Dermis blood vessel endothelial cell (primary cell): ENCODE measurements around the gene CD2AP. TPM values are rescaled to one million over a fixed set of nuclear protein-coding genes. Genes with fewer than 3 reads are reported as not detected.
"Not testable (repeated sequence)": the region's sequence is repeated elsewhere in the genome, so short reads cannot be mapped to it uniquely, and the experiment has no call there.

Experiments used
- DNase-seq: peaks from one replicate; pipeline ENCODE4 v3.0.0; 2010
- total RNA-seq: library from RNA; depleted of rRNA; stranded (reverse); fragments of >200 nt; gene quantifications from 2 replicates; pipeline ENCODE4 v1.2.3, GENCODE V29; 2014

Gene CD2AP
- total RNA-seq, 1 donor from 2014 or later, result 42.0 TPM

DNA sequence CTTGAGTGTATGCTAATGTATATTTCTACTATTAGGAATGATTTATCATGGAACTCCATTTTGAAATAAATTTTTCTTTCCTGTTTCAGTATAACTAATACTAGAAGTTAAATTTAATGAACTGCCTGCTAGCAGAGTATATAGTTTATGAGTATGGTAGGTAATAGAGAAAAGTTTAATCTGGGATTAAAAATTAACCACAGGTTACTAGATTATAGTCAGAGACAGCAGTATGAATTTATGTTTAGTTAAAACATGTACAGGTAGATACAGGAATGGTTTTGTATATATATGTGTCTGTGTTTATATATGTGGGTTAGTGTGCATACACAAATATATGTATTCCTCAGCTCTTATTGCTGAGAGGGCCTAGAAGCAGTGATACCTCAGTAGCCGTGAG, 32.3 kb downstream of the CD2AP start:
- no peak for DNase-seq

DNA sequence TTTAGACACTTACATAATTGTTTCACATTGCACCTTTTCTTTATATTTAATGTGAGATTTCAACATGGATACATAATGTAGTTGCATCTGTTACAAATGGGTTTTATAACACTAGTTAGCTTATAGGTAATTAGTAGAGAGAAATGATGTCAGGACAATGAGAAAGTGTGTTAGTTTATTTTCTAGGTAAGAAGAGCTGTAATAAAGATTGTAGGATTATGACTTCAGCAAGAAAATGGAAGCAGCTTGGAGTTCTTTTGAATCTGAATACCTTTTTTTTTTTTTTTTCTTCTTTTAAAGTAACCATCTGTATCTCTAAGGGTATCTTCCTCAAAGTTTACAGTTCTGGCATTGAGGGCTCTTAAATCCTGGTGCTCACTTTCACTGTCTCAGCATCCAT, 35.3 kb downstream of the CD2AP start:
- no peak for DNase-seq

DNA sequence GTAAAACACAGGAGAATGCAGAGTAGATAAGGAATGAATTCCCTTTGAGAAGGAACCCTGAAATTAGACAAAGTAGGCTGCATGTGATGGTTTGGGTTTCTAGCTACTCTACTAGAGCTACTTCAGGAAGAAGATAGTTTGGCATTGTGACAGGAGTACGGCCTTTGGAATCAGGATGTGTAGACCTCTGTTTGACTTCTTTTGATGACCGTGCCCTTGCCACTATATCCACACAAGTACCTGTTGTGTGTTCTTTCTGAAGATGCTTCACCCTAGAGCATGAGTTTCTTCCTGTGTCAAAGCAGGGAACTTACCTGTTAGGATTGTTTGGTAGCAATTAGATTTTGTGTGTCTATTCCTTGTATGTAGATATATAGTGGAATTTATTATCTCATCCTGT, 41.7 kb downstream of the CD2AP start:
- DNase-seq, result peak; percentile 11

DNA sequence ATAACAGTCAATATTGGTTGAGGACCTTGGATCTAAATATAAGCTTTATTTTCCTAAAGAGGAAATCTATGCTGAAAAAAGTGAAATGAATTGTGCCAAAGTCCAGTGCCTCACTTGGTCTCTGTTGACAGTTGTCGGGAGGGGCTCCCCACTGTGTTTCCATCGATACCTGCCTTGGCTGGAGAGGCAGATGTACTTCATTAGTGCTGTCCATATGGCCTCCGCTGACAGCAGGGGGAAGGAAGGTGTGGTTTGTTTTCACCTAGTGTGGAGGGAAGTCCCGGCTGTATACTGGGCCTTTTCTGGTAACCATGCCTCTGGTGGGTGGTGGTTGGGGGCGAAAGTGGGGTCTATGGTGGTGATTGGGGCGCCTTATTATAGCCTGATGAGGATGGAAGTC, 42.7 kb downstream of the CD2AP start:
- no peak for DNase-seq

DNA sequence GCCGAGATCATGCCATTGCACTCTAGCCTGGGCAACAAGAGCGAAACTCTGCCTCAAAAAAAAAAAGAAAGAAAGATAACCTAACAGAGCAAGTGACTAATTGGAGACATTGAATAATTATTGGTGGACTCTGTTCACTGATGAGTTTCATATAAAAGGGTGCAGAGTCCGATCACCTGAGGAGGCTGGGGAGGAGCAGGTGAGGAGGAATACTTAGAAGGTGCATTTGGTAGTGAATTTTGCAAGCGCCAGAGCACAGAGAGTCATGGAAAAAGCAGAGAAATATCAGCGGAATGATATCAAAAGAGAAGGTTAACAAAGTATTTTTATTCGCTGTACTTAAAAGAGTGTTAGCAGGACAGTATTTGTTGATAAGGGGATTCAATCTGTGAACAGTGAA, 44.4 kb downstream of the CD2AP start:
- DNase-seq, result no peak

DNA sequence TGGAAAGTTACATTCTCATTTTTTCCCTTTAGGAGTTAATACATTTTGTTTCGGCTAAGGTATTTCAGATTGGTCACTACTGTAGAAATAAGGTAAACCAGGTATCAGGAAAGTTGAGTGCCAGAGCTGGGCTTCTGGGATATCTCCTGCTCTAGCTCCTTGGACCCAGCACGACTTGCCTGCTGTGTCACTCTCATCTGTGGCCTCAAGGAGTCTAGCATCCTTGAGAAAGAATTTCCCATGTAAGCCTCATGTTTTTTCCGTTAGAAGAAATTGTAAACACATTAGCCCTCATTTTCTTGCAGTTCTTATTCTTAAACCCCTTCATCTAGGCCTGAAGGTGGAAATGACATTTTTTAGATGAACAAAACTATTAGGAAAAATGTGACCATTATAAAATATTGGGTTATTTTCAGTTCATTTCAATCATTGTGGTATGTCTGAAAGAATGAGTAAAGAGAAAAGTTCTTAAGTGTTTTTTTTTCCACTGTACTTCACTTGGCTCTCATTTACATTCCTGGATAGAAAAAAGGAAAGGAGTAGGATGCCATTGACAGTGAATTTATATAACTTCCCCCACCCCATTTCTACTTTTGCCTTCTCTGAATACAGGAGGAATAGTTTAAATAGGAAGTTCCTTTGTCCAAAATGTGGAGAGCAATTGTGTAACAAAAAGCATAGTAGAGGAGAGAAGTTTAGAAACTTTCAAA, 46.7 kb downstream of the CD2AP start:
- DNase-seq, result peak; percentile 6

DNA sequence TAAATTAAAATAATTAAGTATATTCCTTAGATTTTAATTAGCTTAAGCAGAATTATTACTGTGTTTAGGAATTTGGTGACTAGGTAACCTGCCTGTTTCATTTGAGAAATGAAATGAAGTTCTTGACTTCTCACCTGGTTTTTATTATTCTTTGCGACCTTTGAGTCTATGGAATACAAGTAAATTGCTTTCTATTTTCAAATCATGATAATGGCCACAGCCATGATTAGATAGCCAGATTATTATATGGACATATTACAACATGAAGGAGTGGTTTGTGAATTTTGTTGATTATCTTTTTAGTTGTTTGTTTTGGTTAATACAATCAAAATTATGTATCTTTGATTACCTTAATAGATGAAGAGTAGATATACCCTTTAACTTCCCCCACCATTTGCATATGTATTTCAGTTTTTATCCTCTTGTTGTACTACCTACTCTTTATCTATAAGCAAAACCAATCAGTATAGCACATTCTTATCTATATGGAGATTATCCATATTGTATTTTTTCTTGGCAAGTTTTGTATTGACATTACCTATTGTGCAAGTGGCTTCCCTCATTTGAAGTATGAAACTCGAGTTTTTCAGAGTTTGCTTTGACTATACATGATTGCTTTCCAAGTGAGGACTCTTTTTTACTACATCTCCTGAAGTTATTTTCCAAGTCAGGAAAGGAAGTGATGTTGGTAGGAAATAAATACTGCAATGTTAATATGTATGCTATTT, 47.9 kb downstream of the CD2AP start:
- DNase-seq, result peak; percentile 34

DNA sequence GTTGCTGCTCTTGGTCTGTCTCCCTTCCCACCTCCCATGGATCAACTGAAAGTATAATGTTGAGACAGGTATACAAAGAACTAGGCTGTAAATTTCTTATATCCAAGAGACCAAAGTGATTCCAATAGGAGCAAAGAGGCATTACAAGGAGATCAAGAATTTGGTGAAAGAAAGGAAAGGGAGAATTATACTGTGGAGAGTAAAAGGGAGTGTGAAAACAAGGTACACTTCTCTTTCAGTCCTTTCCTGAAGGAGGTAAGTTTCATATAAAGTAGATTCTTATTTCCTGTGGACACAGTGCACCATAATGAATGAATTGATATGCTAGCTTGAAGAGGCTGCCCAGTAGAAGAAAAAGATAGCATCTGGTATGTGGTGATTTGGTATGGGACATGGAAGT, 49.7 kb downstream of the CD2AP start:
- DNase-seq, result no peak

DNA sequence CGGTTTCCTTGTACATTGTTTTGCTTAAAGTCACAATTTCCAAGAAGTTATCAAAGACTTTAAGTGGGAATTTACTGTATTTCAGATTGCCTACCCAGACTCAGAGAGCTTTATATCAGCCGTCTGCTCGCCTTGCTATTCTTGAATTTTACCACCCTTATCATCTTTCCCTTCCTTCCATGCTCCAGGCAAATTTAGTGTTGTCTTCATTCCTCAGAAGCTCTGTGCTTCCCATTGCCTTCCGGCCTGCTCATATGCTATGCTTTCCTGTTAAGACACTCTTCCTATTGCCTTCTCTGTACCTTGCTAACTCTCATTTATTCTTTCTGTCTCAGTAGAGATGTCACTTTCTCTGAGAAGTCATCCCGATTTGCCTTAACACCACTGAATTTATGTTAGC, 52.1 kb downstream of the CD2AP start:
- peak; percentile 7 for DNase-seq

DNA sequence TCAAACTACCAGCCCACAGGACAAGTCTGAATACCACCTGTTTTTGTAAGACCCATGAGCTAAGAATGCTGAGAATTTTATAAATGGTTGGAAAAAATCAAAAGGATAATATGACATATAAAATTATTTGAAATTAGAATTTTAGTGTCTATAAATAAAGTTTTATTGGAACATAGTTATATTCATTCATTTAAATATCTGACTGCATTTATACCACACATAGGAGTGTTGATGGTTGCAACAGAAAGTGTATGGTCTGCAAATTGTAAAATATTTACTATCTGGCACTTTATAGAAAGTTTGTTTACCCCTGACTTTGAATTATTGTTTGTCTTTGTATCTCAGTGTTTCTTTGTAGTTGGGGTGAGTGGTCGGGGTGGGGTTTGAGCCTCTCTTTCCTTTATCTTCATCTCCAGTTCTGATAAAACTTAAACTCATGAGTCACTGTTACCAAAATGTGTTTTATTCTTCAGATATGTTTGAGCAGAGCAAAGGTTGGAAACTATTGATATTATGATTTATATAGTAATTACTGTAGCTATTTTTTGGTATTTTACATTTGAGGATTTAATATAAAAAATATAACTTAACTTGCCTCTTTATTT, 55.5 kb downstream of the CD2AP start:
- DNase-seq, result no peak

DNA sequence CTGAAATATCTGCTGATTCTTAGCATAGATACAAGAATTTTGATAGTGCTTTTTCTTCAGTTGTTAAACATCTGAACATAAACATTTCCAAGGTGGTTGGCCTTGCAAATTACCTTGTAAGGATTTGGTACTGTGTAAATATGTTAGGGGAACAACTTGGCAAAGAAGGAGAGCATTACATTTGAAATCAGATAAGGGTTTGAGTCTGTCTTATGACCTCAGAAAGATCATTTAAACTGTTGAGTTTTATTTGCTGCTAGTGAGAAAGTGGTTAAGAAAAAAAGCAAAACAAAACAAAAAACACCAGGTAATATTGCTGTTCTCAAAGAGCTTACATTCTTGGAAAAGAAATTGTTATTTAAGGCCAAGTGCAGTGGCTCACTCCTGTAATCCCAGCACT, 56.5 kb downstream of the CD2AP start:
- no peak for DNase-seq

DNA sequence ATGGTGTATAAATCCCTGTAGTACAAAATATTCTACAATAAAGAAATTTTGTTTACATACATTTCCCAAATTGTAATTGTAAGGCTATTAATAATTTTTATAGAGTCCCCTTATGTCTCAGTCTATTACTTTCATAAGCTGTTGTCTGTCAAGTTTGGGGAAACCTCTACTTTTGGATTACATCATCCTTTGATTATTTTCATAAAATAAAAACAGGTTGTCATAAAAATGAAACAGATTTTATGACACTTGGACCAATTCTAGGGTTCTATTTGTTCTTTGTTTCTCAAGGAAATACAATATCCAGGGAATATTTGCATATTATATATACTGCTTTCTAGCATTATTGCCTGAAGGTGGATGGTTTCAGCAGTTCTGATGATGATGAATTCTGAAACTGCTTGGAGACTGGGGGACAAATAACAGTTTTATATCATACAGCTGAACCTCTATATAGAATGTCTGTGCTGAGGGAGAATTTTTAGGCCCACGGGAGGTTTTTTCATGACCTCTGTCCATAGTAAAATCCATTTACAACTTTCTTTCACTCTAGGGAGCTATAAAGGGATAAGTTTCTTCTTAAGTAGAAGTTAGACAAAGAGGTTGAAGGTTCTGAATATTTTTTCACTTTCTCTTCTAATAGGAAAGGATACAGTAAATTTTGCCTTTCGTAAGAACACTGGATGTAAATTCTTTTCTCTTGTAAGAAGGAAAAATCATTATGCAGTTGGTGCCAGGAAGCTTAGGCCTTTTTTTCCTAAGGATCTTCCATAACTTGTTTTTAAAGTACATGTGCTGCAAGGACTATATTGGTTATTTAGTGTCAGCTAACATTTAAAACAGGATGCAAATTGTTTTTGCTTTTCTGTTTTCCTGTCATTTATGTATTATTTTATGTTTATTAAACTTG, 58.0 kb downstream of the CD2AP start:
- DNase-seq, result no peak

DNA sequence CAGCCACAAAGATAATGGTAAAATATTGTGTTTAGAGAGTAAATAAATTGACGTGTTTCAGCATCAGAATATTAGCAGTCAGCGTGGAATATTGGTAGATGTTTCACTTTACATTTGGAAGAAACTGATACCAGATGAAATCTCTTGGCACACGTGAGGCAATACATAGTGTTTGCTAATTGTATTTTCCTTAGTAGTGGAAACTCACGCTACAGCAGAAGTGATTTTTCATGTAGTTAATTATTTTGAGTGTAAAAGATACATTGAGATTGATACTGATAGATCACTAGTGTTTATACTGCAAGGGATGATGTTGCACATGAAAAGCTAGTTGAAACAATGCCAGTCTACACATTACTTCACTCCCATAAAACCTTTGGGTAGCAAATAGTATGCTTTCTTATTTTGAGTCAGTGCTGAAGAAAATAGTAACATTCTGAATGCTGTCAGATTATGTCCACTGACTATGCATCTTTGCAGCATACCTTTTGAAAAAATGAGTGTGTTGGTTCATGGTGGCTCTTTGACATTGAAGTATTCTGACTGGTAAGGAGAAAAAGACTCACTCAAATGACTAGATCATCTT, 59.3 kb downstream of the CD2AP start:
- DNase-seq, result no peak

DNA sequence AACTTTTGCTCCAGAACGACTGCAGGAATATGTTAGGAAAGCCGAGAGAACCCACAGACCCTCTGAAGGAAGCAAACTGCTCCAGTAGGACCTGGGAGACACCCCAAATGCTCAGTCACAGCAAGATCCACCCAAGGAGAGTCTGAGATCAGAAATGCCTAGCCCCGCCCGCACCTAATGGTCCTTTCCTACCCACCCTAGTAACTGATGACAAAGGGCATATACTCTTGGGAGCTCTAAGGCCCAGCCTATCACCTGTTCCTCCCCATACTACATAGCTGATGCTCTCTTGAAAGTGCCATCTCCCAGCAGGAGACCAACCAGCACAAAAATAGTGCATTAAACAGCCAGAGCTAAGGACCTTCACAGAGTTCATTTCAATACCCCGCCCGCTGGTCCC, 67.6 kb downstream of the CD2AP start:
- DNase-seq, result no peak

DNA sequence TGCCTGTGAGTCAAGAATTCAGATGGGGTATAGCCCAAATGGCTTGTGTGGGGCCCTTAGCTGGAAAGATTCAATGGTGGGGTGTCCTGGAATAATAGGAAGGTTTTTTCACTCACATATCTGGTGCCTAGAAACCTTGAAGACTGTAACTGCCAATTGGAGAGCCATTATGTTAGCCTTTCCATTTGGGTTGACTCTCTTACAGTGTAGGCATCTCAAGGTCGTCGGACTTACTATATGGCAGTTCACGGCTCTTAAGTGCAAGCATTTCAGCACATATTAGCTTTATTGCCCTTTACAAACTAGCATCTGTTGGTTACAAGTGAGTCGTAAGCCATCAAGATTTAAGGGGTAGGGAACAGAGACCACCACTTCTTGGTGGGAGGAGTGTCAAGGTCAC, 74.1 kb downstream of the CD2AP start:
- DNase-seq, result no peak

DNA sequence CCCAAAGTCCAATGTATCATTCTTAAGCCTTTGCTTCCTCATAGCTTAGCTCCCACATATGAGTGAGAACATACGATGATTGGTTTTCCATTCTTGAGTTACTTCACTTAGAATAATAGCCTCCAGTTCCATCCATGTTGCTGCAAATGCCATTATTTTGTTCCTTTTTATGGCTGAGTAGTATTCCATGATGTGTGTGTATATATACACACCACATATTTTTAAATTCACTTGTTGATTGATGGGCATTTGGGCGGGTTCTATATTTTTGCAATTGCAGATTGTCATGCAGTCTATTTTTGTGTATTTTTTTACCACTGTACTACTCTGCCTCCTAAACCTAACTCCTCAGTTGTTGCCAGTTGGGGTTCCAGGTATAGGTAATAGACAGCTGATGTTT, 74.7 kb downstream of the CD2AP start:
- no peak for DNase-seq

DNA sequence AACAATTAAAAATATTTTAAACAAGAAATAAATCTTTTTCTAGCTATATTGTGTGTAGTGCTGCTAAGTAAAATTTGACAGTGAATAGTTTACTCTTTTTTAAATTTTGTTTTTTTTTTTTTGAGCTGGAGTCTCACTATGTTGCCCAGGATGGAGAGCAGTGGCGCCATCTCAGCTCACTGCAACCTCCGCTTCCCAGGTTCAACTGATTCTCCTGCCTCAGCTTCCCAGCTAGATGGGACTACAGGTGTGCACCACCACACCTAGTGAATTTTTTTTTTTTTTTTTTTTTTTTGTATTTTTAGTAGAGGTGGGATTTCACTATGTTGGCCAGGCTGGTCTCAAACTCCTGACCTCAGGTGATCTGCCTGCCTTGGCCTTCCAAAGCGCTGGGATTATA, 75.7 kb downstream of the CD2AP start:
- not testable (repeated sequence) for DNase-seq

DNA sequence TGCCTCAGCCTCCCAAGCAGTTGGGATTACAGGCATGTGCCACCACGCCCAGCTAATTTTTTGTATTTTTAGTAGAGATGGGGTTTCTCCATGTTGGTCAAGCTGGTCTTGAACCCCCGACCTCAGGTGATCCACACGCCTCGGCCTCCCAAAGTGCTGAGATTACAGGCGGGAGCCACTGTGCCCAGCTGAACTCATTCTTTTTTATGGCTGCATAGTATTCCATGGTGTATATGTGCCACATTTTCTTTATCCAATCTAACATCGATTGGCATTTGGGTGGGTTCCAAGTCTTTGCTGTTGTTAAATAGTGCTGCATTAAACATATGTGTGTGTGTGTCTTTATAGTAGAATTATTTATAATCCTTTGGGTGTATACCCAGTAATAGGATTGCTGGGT, 78.9 kb downstream of the CD2AP start:
- not testable (repeated sequence) for DNase-seq

DNA sequence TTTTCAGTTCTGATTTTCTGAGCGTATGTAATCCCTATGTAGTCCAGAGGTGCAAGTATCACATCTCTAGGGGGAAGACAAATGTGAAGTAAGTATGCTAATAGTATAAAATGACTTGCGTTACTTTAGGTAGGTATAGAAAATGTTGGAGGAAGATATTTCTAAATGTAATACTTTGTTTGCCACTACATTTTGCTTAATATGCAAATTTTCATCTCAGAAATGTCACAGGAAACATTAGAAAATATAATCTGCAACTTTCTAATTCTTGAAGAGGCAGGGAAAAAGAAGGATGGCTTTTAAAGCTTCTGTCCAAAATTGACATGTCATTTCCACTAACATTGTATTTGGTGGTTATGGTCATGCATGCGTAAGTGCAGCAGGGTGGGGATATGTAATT, 85.6 kb downstream of the CD2AP start:
- no peak for DNase-seq

DNA sequence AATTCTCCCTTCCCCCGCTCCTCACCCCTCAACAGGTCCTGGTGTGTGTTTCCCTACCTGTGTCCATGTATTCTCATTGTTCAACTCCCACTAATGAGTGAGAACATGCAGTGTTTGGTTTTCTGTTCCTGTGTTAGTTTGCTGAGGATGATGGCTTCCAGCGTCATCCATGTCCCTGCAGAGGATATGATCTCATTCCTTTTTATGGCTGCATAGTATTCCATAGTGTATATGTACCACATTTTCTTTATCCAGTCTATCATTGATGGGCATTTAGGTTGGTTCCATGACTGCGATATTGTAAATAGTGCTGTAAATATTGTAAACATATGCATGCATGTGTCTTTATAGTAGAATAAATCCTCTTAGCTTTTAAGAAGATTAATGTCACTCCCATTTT, 89.0 kb downstream of the CD2AP start:
- DNase-seq, result not testable (repeated sequence)

DNA sequence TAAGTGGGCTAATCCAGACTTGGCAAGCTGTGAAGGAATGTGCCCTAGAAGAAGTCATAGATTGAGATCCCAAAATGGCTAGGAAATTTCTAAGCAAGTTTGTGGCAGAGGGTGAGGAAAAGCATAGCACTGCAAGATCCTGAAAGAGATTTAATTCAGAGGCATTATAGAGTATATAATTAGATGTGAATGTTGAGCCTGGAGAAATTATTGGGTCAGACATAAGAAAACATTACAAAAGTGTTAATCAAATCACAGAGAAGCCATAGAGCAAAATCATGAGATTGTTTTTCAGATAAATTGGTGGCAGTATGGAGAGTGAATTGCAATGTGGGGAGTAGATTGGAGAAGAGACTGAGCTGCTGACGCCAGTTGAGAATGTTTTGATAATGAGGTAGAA, 90.0 kb downstream of the CD2AP start:
- DNase-seq, result no peak

DNA sequence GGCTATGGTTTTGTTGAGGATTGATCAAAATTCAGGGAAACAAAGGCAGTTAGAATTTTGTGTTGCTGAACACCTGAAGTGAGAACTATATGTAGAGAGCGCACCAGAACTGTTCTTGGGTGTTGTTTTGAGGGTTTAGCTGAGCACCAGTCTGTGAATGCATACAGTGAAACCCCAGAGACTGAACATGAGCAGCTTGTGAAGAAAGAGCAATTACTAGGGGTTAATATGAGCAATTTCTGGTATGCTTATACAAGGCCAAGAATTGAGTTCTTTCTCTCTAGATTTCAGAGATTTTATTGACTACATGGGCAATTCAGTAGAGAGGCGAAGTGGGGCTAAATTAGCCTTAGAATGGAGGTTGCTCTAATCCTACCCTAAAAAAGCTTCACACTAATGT, 93.9 kb downstream of the CD2AP start:
- DNase-seq, result no peak

DNA sequence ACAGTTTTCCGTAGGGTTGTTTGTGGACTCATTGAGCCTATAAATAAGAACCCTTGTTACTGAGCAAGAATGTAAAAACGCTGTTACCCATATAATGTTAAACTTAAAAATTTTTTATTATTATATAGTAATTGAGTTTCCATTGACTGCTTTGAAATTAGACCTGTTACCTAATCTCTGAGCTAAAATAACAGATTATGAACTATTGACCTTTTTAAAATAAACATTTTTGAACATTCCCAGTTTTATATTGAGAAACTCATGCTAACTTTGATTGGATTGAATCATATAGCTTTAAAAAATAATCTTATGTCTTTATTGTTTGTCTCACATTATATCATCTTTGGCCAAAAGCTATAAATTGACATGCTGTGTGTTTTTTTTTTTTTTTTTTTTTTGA, 95.5 kb downstream of the CD2AP start:
- DNase-seq, result no peak
